HEK293T (cell line): ENCODE measurements around the gene UBE2QL1.
A peak's percentile ranks its signal among the peaks of the same experiment; 100 is the strongest.

Experiments
- CTCF ChIA-PET: fragments of 350-600 bp; formaldehyde crosslinking; extraction: SDS; loops from one replicate; lab custom pipeline; 2021; ENCODE audit warnings: antibody characterized with exemption, inconsistent platforms; lab: Yijun Ruan, JAX
- POLR2A ChIA-PET: fragments of 350-600 bp; formaldehyde crosslinking; extraction: SDS; loops from one replicate; lab custom pipeline; 2020; ENCODE audit warnings: antibody characterized with exemption, inconsistent platforms; lab: Yijun Ruan, JAX
- DNase-seq: peaks from one replicate; pipeline ENCODE4 v3.0.0; 2012; ENCODE audit warnings: mixed read lengths; ENCODE audit errors: extremely low spot score
- ARNT ChIP-seq: fragments of 450-650 bp; IDR thresholded peaks from 2 replicates; pipeline ENCODE4 v1.6.1; 2017; ENCODE audit warnings: mild to moderate bottlenecking
- BHLHE40 ChIP-seq: fragments of 450-650 bp; IDR thresholded peaks from 2 replicates; pipeline ENCODE4 v1.6.1; 2016; ENCODE audit warnings: mild to moderate bottlenecking, moderate library complexity, borderline replicate concordance
- CTBP1 ChIP-seq: fragments of 450-650 bp; IDR thresholded peaks from 2 replicates; pipeline ENCODE4 v1.6.1; 2016; ENCODE audit warnings: borderline replicate concordance
- ELF4 ChIP-seq: fragments of 450-650 bp; IDR thresholded peaks from 2 replicates; pipeline ENCODE4 v1.6.1; 2017; ENCODE audit warnings: antibody characterized with exemption
- FOXA1 ChIP-seq: fragments of 450-650 bp; IDR thresholded peaks from 2 replicates; pipeline ENCODE4 v1.6.1; 2016; ENCODE audit warnings: mild to moderate bottlenecking
- FOXK2 ChIP-seq: fragments of 450-650 bp; IDR thresholded peaks from 2 replicates; pipeline ENCODE4 v1.6.1; 2016; ENCODE audit warnings: mild to moderate bottlenecking
- FOXM1 ChIP-seq: fragments of 450-650 bp; IDR thresholded peaks from 2 replicates; pipeline ENCODE4 v1.6.1; 2017; ENCODE audit warnings: mild to moderate bottlenecking, borderline replicate concordance
- HDGF ChIP-seq: fragments of 450-650 bp; IDR thresholded peaks from 2 replicates; pipeline ENCODE4 v1.6.1; 2017; ENCODE audit warnings: antibody characterized with exemption, borderline replicate concordance
- L3MBTL2 ChIP-seq: fragments of 450-650 bp; conservative IDR thresholded peaks from 2 replicates; pipeline ENCODE4 v1.6.1; 2016; ENCODE audit warnings: mild to moderate bottlenecking
- LEF1 ChIP-seq: fragments of 450-650 bp; IDR thresholded peaks from 2 replicates; pipeline ENCODE4 v1.6.1; 2017; ENCODE audit warnings: mild to moderate bottlenecking, borderline replicate concordance
- NFRKB ChIP-seq: fragments of 450-650 bp; IDR thresholded peaks from 2 replicates; pipeline ENCODE4 v1.6.1; 2016; ENCODE audit warnings: mild to moderate bottlenecking, moderate library complexity
- PKNOX1 ChIP-seq: fragments of 450-650 bp; IDR thresholded peaks from 2 replicates; pipeline ENCODE4 v1.6.1; 2016
- SP1 ChIP-seq: fragments of 450-650 bp; IDR thresholded peaks from 2 replicates; pipeline ENCODE4 v1.6.1; 2017
- SUZ12 ChIP-seq: fragments of 450-650 bp; IDR thresholded peaks from 2 replicates; pipeline ENCODE4 v1.6.1; 2016; ENCODE audit warnings: mild to moderate bottlenecking
- TARDBP ChIP-seq: fragments of 450-650 bp; IDR thresholded peaks from 2 replicates; pipeline ENCODE4 v1.6.1; 2016
- ZNF384 ChIP-seq: fragments of 450-650 bp; IDR thresholded peaks from 2 replicates; pipeline ENCODE4 v1.6.1; 2016

The UBE2QL1 gene

GRCh38 chr5:6518298-6519057, 69.8 kb downstream of the UBE2QL1 start:
- POLR2A ChIA-PET: no interaction called here
- no peak for TF ChIP-seq L3MBTL2
- TF ChIP-seq FOXA1: no peak
- TF ChIP-seq ELF4: no peak
- no peak for TF ChIP-seq ARNT
- TF ChIP-seq FOXM1: no peak
- no peak for TF ChIP-seq NFRKB
- TF ChIP-seq LEF1: no peak
- no peak for TF ChIP-seq ZNF384
- no peak for TF ChIP-seq FOXK2
- no peak for TF ChIP-seq CTBP1
- no peak for DNase-seq
- CTCF ChIA-PET: no interaction called here

- DNase-seq: no peak
- ChIA-PET CTCF (no interaction called here), POLR2A (no interaction called here)
- TF ChIP-seq FOXK2 (no peak), L3MBTL2 (no peak), PKNOX1 (no peak), ARNT (no peak), ELF4 (no peak), SUZ12 (no peak), HDGF (no peak), SP1 (no peak), BHLHE40 (no peak), FOXM1 (no peak)
These were observed 71.5 kb downstream of the UBE2QL1 start for GRCh38 chr5:6520201-6520600.

- TF ChIP-seq ZNF384: no peak
- TF ChIP-seq ELF4: no peak
- TF ChIP-seq FOXA1: no peak
- TF ChIP-seq HDGF: no peak
- POLR2A ChIA-PET: no interaction called here
- CTCF ChIA-PET: no interaction called here
- no peak for DNase-seq
These were observed 73.7 kb downstream of the UBE2QL1 start for GRCh38 chr5:6522331-6522730.

GRCh38 chr5:6522923-6523322, 74.3 kb downstream of the UBE2QL1 start:
- no peak for DNase-seq
- TF ChIP-seq ZNF384 (no peak), FOXA1 (no peak), ELF4 (no peak), ARNT (no peak), BHLHE40 (no peak), NFRKB (no peak), SP1 (no peak), FOXM1 (no peak), CTBP1 (no peak), FOXK2 (no peak), LEF1 (no peak), TARDBP (no peak), PKNOX1 (no peak)
- ChIA-PET CTCF (no interaction called here), POLR2A (no interaction called here)

- POLR2A ChIA-PET: no interaction called here
These were observed 76.8 kb downstream of the UBE2QL1 start for GRCh38 chr5:6525422-6525821.

GRCh38 chr5:6525910-6526309, 77.3 kb downstream of the UBE2QL1 start:
- DNase-seq: peak; percentile 51
- ChIA-PET CTCF (interaction anchor here (0.6 kb wide), 1 partner anchor 509 kb away, joined by 3 read pairs; no protein-coding TSS in a partner anchor), POLR2A (no interaction called here)
- TF ChIP-seq L3MBTL2 (no peak), NFRKB (no peak), SUZ12 (no peak), SP1 (no peak), FOXA1 (no peak), CTBP1 (no peak), TARDBP (no peak), ELF4 (no peak), ARNT (no peak), BHLHE40 (no peak), HDGF (no peak), FOXM1 (no peak), FOXK2 (no peak), ZNF384 (no peak), LEF1 (no peak), PKNOX1 (no peak)

More at GRCh38 chr5:6525422-6525821, 76.8 kb downstream of the UBE2QL1 start:
- TF ChIP-seq CTBP1 (no peak), ZNF384 (no peak), HDGF (no peak), NFRKB (no peak)
- no peak for DNase-seq
- CTCF ChIA-PET: interaction anchor here (0.6 kb wide), 1 partner anchor 509 kb away, joined by 3 read pairs; no protein-coding TSS in a partner anchor
